ENCODE results near the gene LRRC74B. TPM values are rescaled to one million over a fixed set of nuclear protein-coding genes. Genes with fewer than 3 reads are reported as not detected.

The LRRC74B gene
- total and polyA plus RNA-seq, 2 of the 4 experiments (the other 2 are of a cell fraction): not detected

GRCh38 chr22:21098099-21098671 is 52.4 kb downstream of the LRRC74B start:
- DNase-seq: no peak
- Histone ChIP-seq H3K4me2 (ENCODE audit: low read depth, low read length) (no peak overlapping the region), H3K79me1 (ENCODE audit: low read depth in 1 of 2, low read length in 2 of 2) (no peaks in the 10 kb centered on the region), H2AK9ac (replicated peaks; ENCODE audit: low read depth, low read length, poor library complexity) (no peak overlapping the region), H2BK120ac (ENCODE audit: low read depth, low read length) (no peak overlapping the region), H2AK5ac (ENCODE audit: low read depth, low read length) (no peak overlapping the region), H3K18ac (ENCODE audit: low read depth, low read length) (no peak overlapping the region), H3K27me3 (ENCODE audit: control insufficient read depth, insufficient read depth, low read length) (peaks cover 10% of the 10 kb centered on the region), H2AFZ (replicated peaks; ENCODE audit: low read length, poor library complexity) (no peak overlapping the region), H3K14ac (replicated peaks; ENCODE audit: low read depth, low read length) (no peak overlapping the region), H3K4me3 (ENCODE audit: insufficient read depth, low read depth, low read length) (no peak overlapping the region), H3K4me1 (ENCODE audit: control insufficient read depth, insufficient read depth, low read length) (peaks cover 10% of the 10 kb centered on the region), H3K56ac (ENCODE audit: extremely low read depth, insufficient read depth, low read length) (no peak overlapping the region), H4K5ac (ENCODE audit: low read depth, low read length) (no peak overlapping the region), H3K9ac (ENCODE audit: low read depth, low read length) (no peak overlapping the region), H2BK5ac (ENCODE audit: low read depth, low read length, poor library complexity, severe bottlenecking) (no peak overlapping the region), H3K36me3 (ENCODE audit: control insufficient read depth, insufficient read depth, low read length) (no peaks in the 10 kb centered on the region), H3K23ac (ENCODE audit: low read depth, low read length) (no peak overlapping the region), H3K9me3 (ENCODE audit: control insufficient read depth, insufficient read depth, low read length) (no peaks in the 10 kb centered on the region), H4K91ac (ENCODE audit: insufficient read depth, low read depth, low read length) (no peak overlapping the region), H3K4ac (ENCODE audit: low read depth, low read length) (no peak overlapping the region), H2BK15ac (ENCODE audit: low read depth, low read length) (no peak overlapping the region), H3K9me1 (ENCODE audit: insufficient read depth, low read length) (peaks cover 4% of the 10 kb centered on the region; the same call in 1 of the 2 replicates), H4K8ac (ENCODE audit: low read depth in 2 of 2, low read length in 2 of 2) (no peak overlapping the region), H4K20me1 (ENCODE audit: insufficient read depth, low read length) (no peaks in the 10 kb centered on the region), H2BK20ac (ENCODE audit: low read depth, low read length) (no peak overlapping the region), H3K27ac (ENCODE audit: insufficient read depth, low read length) (no peak overlapping the region)
- ChIA-PET POLR2A (ENCODE audit: unreplicated experiment) (no interaction called here), CTCF (no interaction called here)
- no peak for ATAC-seq (ENCODE audit: low read depth)
- BruUV-seq (replicated peaks): no TSS peak
- in situ Hi-C loops (cut with MboI; ENCODE audit: low sequenced_read_pairs) (loop anchor here (10.0 kb wide), 1 partner anchor 83 kb away; the partner anchor contains the start of gene P2RX6), dilution Hi-C loops (cut with HindIII; ENCODE audit: low sequenced_read_pairs, unreplicated experiment) (no loop called here), intact Hi-C loops (cut with micrococcal nuclease) (no loop called here)
- TF ChIP-seq CEBPB (IDR thresholded peaks at IDR 0.05; ENCODE audit: low read depth, low read length): no peak
- TF ChIP-seq RCOR1 (IDR thresholded peaks at IDR 0.05; ENCODE audit: insufficient replicate concordance, low read length): no peak
- no peak for TF ChIP-seq ELK1 (IDR thresholded peaks at IDR 0.05; ENCODE audit: borderline replicate concordance, low read depth, low read length)
- no peak for TF ChIP-seq POLR2A (IDR thresholded peaks at IDR 0.05; ENCODE audit: low read depth, low read length)
- TF ChIP-seq MAFK (IDR thresholded peaks at IDR 0.05; ENCODE audit: low read depth, low read length): no peak
- TF ChIP-seq RAD21 (IDR thresholded peaks at IDR 0.05; ENCODE audit: low read length): no peak
- no peak for TF ChIP-seq CHD1 (IDR thresholded peaks at IDR 0.05; ENCODE audit: low read depth, low read length)
- TF ChIP-seq MXI1 (IDR thresholded peaks at IDR 0.05; ENCODE audit: borderline replicate concordance, low read depth, low read length): no peak
- TF ChIP-seq MAZ (IDR thresholded peaks at IDR 0.05; ENCODE audit: borderline replicate concordance, low read depth, low read length): no peak
- TF ChIP-seq, protein P1, sequence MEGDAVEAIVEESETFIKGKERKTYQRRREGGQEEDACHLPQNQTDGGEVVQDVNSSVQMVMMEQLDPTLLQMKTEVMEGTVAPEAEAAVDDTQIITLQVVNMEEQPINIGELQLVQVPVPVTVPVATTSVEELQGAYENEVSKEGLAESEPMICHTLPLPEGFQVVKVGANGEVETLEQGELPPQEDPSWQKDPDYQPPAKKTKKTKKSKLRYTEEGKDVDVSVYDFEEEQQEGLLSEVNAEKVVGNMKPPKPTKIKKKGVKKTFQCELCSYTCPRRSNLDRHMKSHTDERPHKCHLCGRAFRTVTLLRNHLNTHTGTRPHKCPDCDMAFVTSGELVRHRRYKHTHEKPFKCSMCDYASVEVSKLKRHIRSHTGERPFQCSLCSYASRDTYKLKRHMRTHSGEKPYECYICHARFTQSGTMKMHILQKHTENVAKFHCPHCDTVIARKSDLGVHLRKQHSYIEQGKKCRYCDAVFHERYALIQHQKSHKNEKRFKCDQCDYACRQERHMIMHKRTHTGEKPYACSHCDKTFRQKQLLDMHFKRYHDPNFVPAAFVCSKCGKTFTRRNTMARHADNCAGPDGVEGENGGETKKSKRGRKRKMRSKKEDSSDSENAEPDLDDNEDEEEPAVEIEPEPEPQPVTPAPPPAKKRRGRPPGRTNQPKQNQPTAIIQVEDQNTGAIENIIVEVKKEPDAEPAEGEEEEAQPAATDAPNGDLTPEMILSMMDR (conservative IDR thresholded peaks at IDR 0.05; ENCODE audit: low read depth, low read length): no peak
- TF ChIP-seq BHLHE40 (IDR thresholded peaks at IDR 0.05; ENCODE audit: low read depth, low read length): no peak
- TF ChIP-seq FOS (IDR thresholded peaks at IDR 0.05; ENCODE audit: low read depth, low read length): no peak
- TF ChIP-seq SMC3 (IDR thresholded peaks at IDR 0.05; ENCODE audit: low read depth, low read length): no peak
- no peak for TF ChIP-seq NFE2L2 (IDR thresholded peaks at IDR 0.05; ENCODE audit: low read depth, low read length)
- TF ChIP-seq RFX5 (IDR thresholded peaks at IDR 0.05; ENCODE audit: low read depth, low read length): no peak
- no peak for TF ChIP-seq USF2 (IDR thresholded peaks at IDR 0.05; ENCODE audit: low read depth, low read length)
- 100% methylated on average over 1 of the region's 1 CpG; no CpG with 5 or more reads in 1 of the 2 experiments for WGBS, 2 experiments (ENCODE audit: extremely low coverage in 2 of 2, insufficient read length in 1 of 2)

Measured in IMR-90 (cell line).